NT2/D1 (cell line): ENCODE measurements around the gene EIF2A.

Experiments
- SUZ12 ChIP-seq: IDR thresholded peaks from 2 replicates; pipeline ENCODE4 v1.6.1; 2011; ENCODE audit not compliant: insufficient read length, insufficient read depth; ENCODE audit errors: extremely low read depth
- YY1 ChIP-seq: IDR thresholded peaks from 2 replicates; pipeline ENCODE4 v1.6.1; 2011; ENCODE audit not compliant: insufficient read length, insufficient read depth
- ZNF274 ChIP-seq: IDR thresholded peaks from 2 replicates; pipeline ENCODE4 v1.6.1; 2011; ENCODE audit warnings: mild to moderate bottlenecking, low read depth, low read length

GRCh38 chr3:150583028-150583427 is 36.4 kb downstream of the EIF2A start:
- no peak for TF ChIP-seq YY1
- no peak for TF ChIP-seq SUZ12
- TF ChIP-seq ZNF274: no peak
